Fibroblast of skin of left biceps (primary cell): ENCODE data around the gene PEG3.

Experiments used
- DNase-seq, 2 experiments: peaks; one replicate each; pipeline ENCODE4 v3.0.0-alpha.2; 2013; ENCODE audit warnings: low read depth in 2 of 2

The PEG3 gene

DNA sequence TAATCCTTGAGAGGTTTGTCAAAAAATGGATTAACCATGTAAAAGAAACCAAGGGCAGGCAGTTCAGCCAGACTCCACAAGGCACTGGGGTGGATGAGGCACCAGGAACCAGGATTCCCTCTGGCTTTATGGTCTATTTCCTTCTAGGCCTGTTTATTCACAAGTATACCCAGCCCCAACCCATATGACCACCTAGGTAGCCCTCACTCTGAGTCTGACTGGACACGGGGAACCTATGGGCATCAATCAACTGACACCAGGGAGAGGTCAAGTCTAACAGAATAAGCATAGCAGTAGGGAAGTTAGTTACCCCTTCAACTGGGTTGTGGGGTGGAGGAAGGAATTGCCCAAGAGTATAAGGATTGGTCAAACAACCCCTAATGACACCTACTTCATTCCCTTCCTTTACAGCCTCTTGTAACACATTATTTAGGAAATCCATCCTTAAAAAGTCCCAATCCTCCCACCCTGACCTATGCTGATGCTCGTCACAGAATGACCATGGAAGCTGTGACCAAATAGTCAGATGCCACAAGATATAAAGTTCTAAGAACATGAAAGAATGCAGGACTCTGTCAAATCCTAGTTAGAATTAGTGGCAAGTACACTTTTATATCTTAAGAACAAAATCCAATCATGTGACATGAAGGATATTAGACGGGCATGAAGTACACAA, 31.7 kb downstream of the PEG3 start:
- no peak for DNase-seq

GRCh38 chr19:56806639-56807038, 33.9 kb downstream of the PEG3 start:
- no peak for DNase-seq
